ENCODE measurements around the gene RHOT2. TPM values are rescaled to one million over a fixed set of nuclear protein-coding genes. Genes with fewer than 3 reads are reported as not detected.
"Not testable (repeated sequence)": the region's sequence is repeated elsewhere in the genome, so short reads cannot be mapped to it uniquely, and the experiment has no call there.

The RHOT2 gene
- total RNA-seq, 1 experiment from 2014 or later, result 164 TPM

DNA sequence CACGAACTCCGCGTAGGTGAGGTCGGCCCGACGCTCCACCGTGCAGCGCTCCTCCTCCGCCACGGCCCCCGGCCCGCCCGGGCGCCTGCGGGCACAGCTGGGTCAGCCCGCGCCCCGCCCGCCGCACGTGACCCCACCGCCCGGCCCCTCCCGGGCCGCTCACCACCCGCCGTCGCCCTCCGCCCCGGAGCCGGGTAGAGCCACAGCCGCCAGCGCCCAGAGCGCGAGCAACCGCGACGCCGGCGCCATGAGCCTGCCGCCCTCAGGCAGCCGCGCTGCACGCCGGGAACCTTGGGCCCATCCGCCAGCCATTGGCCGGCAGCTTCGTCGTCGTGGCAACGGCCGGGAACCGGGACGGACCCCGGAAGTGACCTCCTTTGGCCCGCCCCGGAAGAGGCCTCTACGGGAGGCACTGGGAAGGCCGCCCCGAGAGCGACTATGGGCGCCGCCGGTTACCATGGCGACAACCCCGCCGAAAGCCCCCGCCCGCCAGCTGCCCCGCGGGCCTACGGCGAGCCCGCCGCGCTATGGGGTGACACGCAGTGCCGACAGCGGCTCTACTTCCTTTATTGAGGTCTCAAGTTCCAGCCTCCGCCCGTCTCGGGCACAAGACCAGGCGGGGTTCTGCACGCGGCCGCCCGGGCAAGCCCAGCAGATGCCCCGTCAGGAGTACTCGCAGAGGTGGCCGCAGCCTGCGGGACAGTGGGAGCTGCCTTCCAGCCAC, 16.3 kb downstream of the RHOT2 start, which contains the start of gene JMJD8:
Gene JMJD8 (minus strand): TSS at position 264 of the 724 bp plus-strand sequence. CDS start 15 bp downstream, at position 249.
- Histone ChIP-seq H3K4me3 (ENCODE audit: insufficient read depth, low read depth, low read length) (peak within 1 kb of the TSS; percentile 87), H3K36me3 (replicated peaks; ENCODE audit: control insufficient read depth, insufficient read depth, low read length) (peaks cover 11% of the 10 kb centered on the region), H3K27me3 (ENCODE audit: control insufficient read depth, insufficient read depth, low read length) (no peaks in the 10 kb centered on the region)
- peak; percentile 99 for DNase-seq

DNA sequence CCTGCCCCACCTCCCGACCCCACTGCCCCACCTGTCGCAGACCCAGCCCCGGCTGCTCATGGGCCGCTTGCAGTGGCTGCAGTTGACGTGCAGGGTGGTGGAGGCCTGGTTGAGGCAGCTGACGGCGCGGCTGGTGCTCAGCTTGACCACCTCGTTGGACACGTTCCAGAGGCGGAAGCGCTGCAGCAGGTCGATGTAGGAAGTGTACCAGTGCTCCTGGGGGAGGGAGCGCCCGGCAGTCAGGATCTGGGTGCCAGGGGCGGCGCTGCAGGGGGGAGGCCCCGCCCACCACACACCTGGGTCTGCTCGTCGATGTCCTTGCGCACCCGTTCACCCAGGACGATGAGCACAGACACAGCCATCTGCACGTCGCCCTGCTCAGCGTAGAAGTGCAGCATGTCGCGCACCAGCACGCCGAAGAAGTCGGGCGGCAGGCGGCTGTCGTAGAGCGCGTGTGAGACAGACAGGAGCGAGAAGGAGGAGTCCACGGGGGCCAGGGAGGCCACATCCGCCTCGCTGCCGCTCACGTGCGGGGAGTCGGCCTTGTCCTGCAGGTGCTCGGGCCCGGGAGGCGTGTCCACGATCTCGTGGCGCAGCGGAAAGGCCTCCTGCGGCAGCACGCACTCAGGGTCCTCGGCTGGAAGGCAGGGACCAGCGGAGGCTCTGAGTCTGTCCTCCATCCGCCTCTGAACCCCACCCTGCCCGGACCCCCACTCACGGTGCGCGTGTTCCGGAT, 17.2 kb downstream of the RHOT2 start:
- Histone ChIP-seq H3K27me3 (ENCODE audit: control insufficient read depth, insufficient read depth, low read length) (no peaks in the 10 kb centered on the region), H3K4me3 (ENCODE audit: insufficient read depth, low read depth, low read length) (no peak overlapping the region), H3K36me3 (replicated peaks; ENCODE audit: control insufficient read depth, insufficient read depth, low read length) (peaks cover 11% of the 10 kb centered on the region)
- DNase-seq, result no peak

DNA sequence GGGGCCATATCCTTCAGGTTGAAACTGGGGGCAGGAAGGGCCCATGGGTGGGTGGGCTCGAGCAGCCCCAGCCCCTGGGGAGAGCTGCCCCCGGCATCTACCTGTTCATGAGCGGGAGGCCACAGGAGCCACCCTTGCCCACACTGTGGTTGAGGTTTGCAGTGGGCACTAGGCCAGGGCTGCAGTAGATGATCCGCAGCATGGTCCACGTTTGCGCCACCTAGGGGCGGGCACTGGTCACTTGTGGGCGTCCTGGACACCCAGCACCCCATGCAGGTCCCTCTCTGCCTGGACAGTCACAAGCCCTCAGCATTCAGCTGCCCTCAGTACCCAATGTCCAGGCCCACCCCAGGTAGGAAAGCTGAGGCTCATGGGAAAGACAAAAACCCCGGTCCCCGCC, 18.0 kb downstream of the RHOT2 start:
- Histone ChIP-seq H3K36me3 (replicated peaks; ENCODE audit: control insufficient read depth, insufficient read depth, low read length) (peaks cover 11% of the 10 kb centered on the region), H3K27me3 (ENCODE audit: control insufficient read depth, insufficient read depth, low read length) (peaks cover 2% of the 10 kb centered on the region), H3K4me3 (ENCODE audit: insufficient read depth, low read depth, low read length) (no peak overlapping the region)
- peak; percentile 84 for DNase-seq

DNA sequence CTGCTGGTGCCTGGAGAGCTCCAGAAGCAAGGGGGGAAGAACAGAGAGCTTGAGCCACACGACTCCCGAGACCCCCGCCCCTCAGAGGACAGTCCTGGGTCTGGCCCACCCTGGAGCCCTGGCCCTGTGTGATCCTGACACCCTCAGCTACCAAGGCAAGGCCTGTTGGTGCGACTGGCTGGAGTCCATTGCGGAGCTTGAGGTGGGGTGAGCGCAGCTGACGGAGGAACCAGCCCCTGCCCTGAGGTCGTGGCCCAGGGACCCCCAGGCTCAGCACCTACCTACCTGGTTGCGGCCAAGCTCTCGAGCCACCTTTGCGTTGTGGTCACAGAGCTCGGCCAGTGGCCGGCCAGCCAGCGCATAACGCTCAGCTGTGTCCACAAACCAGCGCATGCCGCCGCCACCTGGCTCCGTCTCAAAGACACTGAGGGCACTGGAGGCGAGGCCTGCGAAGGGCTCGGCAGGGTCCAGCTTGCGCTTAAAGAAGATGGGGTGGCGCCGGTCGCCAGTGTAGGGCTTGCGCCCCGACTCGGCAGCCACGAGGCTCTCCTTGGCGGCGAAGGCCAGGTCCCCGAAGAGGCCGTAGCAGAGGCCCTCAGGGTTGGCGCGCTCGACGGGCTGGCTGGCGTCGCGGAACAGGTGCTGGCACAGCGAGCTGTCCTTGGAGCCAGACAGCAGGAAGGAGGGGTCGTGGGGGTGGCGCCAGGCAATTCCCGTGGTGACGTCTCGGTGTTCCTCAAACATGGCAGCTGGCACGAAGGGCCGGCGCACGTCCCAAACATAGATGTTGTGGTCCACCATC, 18.7 kb downstream of the RHOT2 start:
- no peak for DNase-seq
- Histone ChIP-seq H3K27me3 (ENCODE audit: control insufficient read depth, insufficient read depth, low read length) (peaks cover 5% of the 10 kb centered on the region), H3K36me3 (replicated peaks; ENCODE audit: control insufficient read depth, insufficient read depth, low read length) (peaks cover 9% of the 10 kb centered on the region), H3K4me3 (ENCODE audit: insufficient read depth, low read depth, low read length) (no peak overlapping the region)

DNA sequence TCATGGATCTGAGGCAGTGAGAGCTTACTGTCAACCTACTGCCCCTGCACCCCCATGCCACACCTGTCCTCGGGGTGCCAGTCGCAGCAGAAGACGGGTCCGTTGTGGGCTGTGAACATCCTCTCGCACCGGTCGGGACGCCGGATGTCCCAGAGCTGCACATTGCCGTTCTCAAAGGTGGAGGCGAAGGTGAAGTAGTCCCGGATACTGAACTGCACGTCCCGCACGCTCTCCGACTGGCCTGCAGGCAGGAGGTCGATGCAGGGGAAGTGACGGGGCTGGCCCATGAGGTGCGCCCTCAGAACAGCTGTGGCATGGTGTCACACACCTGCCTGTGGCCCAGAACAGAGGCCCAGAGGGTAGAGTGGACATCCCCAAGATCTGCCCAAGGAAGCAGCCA, 19.6 kb downstream of the RHOT2 start:
- peaks cover 2% of the 10 kb centered on the region for H3K36me3 ChIP-seq (replicated peaks; ENCODE audit: control insufficient read depth, insufficient read depth, low read length)
- H3K4me3 ChIP-seq (ENCODE audit: insufficient read depth, low read depth, low read length), result no peak overlapping the region
- DNase-seq, result no peak
- H3K27me3 ChIP-seq (ENCODE audit: control insufficient read depth, insufficient read depth, low read length), result peaks cover 12% of the 10 kb centered on the region

DNA sequence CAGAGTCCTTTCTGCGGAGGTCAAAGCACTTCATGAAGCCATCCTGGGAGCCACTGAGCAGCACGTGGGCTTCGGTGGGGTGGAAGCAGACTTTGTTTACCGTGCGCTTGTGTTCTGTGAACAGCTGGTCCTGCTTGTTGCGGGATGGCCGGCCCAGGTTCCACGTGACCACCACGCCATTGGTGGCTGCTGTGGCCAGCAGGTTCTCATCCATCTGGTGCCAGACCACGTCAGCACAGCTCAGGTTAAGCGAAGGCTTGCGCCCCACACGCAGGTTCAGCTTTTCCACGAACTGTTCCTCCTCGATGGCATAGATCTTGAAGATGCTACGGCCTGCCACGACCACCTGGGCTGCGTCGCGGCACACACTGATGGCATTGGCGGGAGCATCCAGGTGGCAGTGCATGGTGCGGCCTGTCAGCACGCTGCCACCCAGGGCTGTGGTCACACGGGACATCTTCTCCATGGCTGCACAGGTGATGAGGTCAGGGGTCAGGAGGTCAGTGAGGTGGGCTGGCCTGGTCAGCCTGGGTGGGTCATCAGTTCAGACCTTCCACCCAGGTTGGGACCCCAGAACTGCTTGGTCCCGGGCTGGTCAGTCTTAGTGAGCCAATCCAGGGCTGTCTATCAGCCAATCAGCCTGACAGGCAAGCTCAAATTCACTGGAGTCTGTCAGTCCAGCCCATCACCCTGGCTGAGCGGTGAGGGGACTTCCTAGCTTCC, 21.4 kb downstream of the RHOT2 start:
- DNase-seq, result no peak
- Histone ChIP-seq H3K4me3 (ENCODE audit: insufficient read depth, low read depth, low read length) (peak overlapping the region; percentile 80), H3K36me3 (replicated peaks; ENCODE audit: control insufficient read depth, insufficient read depth, low read length) (no peaks in the 10 kb centered on the region), H3K27me3 (ENCODE audit: control insufficient read depth, insufficient read depth, low read length) (peaks cover 30% of the 10 kb centered on the region)

DNA sequence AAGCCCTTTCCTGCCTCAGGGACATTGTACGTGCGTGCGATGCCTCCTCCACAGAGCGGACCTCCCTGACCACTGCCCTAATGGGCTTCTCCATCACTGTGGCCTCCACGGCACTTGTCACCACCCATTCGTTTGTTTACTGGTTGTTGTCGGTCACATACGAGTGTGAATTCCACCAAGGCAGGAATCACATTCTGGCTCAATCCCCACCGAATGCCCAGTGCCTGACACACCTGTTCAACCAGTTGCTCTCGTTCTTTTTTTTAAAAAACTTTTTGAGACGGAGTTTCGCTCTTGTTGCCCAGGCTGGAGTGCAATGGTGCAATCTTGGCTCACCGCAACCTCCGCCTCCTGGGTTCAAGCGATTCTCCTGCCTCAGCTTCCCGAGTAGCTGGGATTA, 23.3 kb downstream of the RHOT2 start:
- H3K36me3 ChIP-seq (replicated peaks; ENCODE audit: control insufficient read depth, insufficient read depth, low read length); H3K4me3 ChIP-seq (ENCODE audit: insufficient read depth, low read depth, low read length); DNase-seq: not testable (repeated sequence)
- H3K27me3 ChIP-seq (ENCODE audit: control insufficient read depth, insufficient read depth, low read length), result peaks cover 46% of the 10 kb centered on the region

DNA sequence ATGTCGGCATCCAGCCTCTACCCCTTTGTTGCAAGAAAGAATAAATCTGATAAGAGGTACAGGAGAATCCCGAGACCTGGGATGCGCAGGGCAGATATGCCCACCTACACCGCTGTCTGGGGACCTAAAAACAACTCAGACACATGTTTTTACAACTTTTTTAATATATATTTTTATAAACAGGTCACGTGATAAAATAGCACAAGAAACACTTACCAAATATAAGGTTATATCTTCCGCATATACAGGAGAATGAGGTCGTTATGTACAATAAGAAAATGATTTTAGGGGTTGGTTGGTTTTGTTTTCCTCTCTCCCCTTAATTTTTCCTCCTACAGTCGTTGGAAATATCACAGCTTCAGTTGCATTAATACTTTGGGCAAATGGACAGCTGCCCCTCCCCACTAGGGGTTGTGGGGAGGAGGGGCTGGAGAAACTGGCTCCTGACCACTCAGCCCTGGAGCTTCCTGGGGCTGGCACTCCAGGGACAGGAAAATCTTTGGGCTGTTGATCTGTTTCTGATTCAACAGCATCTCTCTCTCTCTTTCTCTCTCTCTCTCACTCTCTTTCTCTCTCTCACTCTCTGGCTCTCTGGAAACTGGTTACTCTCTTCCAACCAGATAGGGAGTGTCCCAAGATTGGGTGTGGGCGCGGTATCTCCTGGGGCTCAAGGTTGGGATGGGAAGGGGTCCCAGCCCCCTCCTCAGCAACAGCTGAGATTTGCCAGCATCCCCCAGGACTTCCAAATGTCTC, 24.6 kb downstream of the RHOT2 start:
- H3K36me3 ChIP-seq (replicated peaks; ENCODE audit: control insufficient read depth, insufficient read depth, low read length), result no peaks in the 10 kb centered on the region
- peaks cover 53% of the 10 kb centered on the region for H3K27me3 ChIP-seq (ENCODE audit: control insufficient read depth, insufficient read depth, low read length)
- peak; percentile 58 for DNase-seq
- no peak overlapping the region for H3K4me3 ChIP-seq (ENCODE audit: insufficient read depth, low read depth, low read length)

DNA sequence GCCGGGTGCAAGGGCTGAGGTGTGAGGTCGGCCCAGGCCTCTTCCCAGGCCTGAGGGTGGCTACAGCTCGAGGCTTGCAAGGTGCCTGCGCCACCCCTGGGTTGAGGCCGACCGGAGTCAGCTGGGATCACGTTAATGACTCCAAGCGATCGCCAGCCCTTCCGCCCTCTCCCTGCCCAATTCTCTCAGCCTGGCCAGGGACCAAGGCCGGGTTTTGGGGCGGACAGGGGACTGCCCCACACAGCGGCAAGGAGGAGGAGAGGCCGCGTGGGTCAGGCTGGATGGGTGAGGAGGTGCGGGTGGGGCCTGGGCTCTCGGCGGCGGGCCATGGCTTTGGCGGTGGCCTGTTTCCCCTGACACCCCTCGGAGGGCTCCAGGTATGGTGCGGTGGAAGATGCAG, 25.4 kb downstream of the RHOT2 start:
- DNase-seq, result no peak
- Histone ChIP-seq H3K4me3 (ENCODE audit: insufficient read depth, low read depth, low read length) (peak overlapping the region; percentile 53; the same call in 1 of the 2 replicates), H3K36me3 (replicated peaks; ENCODE audit: control insufficient read depth, insufficient read depth, low read length) (no peaks in the 10 kb centered on the region), H3K27me3 (ENCODE audit: control insufficient read depth, insufficient read depth, low read length) (peaks cover 56% of the 10 kb centered on the region)

DNA sequence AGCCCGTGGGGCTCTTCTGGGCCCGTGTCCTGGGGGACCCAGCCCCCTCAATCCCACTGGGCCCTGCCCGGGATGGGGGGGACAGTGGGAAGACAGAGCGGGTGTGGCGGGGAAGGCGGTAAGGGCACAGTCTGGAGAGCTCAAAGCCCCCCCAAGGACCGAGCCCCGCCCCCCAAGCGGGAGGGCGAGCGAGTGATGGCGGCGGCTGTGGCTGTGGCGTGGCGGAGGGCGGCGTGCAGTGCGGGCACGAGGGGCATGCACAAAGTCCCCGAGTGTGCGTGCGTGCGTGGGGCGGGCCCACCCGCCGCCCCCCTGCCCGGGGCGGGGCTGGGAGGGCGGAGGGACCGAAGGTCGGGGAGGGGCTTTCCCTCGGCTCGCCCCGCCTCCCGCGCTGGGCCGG, 25.8 kb downstream of the RHOT2 start:
- H3K36me3 ChIP-seq (replicated peaks; ENCODE audit: control insufficient read depth, insufficient read depth, low read length), result no peaks in the 10 kb centered on the region
- H3K4me3 ChIP-seq (ENCODE audit: insufficient read depth, low read depth, low read length), result peak overlapping the region; percentile 53
- peak; percentile 84 for DNase-seq
- peaks cover 57% of the 10 kb centered on the region for H3K27me3 ChIP-seq (ENCODE audit: control insufficient read depth, insufficient read depth, low read length)

DNA sequence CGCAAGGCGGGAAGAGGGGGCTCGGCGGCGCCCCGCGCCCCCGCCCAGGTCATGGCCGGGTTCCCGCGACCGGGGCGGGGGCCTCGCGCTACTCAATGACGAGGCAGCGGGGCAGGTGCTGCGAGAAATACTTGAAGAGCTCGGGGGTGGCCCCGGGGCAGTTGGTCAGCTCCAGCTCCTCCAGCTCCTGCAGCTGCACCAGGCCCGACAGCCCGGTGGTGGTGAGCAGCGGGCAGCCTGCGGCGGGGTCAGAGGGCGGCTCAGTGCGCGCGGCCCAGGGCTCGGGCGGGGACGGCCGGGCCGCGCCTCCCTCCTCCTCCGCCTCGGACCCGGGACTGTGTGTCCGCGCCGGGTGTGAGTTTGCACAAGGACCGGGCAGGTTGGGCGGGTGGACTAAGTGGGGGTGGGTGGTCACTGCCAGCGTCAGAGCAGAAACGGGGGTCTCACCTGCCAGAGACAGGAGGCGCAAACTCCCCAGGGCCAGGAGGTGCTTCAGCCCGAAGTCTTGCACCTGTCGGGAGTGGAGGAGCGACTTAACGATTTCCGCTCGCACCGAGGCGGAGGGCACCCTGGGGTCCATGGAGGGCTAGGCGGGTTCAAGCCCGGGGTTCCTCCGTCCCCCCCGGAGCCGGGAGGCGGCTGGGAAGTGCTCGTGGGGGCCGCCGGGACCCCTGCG, 26.4 kb downstream of the RHOT2 start:
- Histone ChIP-seq H3K27me3 (ENCODE audit: control insufficient read depth, insufficient read depth, low read length) (peaks cover 62% of the 10 kb centered on the region), H3K4me3 (ENCODE audit: insufficient read depth, low read depth, low read length) (peak overlapping the region; percentile 53), H3K36me3 (replicated peaks; ENCODE audit: control insufficient read depth, insufficient read depth, low read length) (no peaks in the 10 kb centered on the region)
- DNase-seq, result peak; percentile 90

DNA sequence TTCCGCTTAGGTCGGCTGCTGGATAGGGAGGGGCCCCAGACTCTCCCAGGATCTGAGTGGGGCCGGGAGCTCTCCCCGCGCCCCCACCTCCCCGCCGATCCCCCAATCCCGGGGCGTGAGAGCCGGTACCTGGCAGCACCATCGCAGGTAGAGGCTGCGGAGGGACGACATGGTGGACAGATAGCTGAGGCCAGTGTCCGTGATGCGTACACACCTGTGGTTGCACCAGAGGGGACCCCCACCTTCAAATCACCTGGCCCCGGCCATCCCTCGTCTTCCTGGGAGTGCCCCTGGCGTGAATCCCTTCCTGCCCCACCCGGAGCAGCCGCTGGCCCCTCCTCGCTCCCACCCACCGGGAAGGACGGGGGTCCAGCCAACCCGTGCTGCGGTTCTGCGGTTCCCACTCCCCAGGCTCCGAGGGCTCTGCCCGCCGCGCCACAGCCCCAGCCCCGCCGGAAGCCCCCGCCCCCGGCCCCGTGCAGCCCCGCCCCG, 27.0 kb downstream of the RHOT2 start:
- H3K4me3 ChIP-seq (ENCODE audit: insufficient read depth, low read depth, low read length), result peak overlapping the region; percentile 53
- peaks cover 67% of the 10 kb centered on the region for H3K27me3 ChIP-seq (ENCODE audit: control insufficient read depth, insufficient read depth, low read length)
- no peaks in the 10 kb centered on the region for H3K36me3 ChIP-seq (replicated peaks; ENCODE audit: control insufficient read depth, insufficient read depth, low read length)
- peak; percentile 98 for DNase-seq

Measured in H7 (cell line).